Spleen (tissue), 7 donors: ENCODE results near the gene HTR2A.

Experiments
- POLR2A ChIP-seq, 3 donors: fragments of 450-650 bp; IDR thresholded peaks; one replicate each; pipeline ENCODE4 v1.5.1; 2017; ENCODE audit warnings: antibody characterized with exemption in 3 of 3, mild to moderate bottlenecking in 1 of 3
- TF ChIP-seq, protein P1 (sequence below), 11 experiments: fragments of 200-600 bp in 7 of 11; fragments of 450-650 bp in 4 of 11; sonication (generic) in 4 of 11; IDR thresholded peaks in 8 of 11; conservative IDR thresholded peaks in 3 of 11; 1 replicate in 7 of 11; 2 replicates in 4 of 11; pipeline versions ENCODE4 v1.4.0 to v1.8.0; 2016 to 2021; ENCODE audit warnings: antibody characterized with exemption in 11 of 11, inconsistent platforms in 4 of 11, mild to moderate bottlenecking in 1 of 11
- donor health status: DM: no; HTN: no; CAD: no; lungs with moderate emphysema.
- donor health status: DM: no; HTN: no; CAD: no.
- donor health status: DM: no; HTN: no; CAD: no.

DNA sequence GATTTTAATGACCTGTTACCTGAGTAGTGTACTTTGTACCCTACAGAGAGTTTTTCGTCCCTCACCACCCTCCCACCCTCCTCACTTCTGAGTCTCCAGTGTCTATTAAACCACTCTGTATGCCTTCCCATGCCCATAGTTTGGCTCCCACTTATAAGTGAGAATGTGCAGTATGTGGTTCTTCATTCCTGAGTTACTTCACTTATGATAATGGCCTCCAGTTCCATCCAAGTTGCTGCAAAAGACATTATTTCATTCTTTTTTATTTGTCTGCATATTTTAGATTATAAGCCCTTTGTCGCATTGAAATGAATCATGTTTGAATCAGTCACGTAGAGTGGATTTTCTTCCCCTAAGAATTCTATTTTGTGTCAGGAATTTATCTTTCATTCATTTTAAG, 12.2 kb upstream of the HTR2A start:
- TF ChIP-seq, protein P1, sequence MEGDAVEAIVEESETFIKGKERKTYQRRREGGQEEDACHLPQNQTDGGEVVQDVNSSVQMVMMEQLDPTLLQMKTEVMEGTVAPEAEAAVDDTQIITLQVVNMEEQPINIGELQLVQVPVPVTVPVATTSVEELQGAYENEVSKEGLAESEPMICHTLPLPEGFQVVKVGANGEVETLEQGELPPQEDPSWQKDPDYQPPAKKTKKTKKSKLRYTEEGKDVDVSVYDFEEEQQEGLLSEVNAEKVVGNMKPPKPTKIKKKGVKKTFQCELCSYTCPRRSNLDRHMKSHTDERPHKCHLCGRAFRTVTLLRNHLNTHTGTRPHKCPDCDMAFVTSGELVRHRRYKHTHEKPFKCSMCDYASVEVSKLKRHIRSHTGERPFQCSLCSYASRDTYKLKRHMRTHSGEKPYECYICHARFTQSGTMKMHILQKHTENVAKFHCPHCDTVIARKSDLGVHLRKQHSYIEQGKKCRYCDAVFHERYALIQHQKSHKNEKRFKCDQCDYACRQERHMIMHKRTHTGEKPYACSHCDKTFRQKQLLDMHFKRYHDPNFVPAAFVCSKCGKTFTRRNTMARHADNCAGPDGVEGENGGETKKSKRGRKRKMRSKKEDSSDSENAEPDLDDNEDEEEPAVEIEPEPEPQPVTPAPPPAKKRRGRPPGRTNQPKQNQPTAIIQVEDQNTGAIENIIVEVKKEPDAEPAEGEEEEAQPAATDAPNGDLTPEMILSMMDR (IDR thresholded peaks at IDR 0.05 in 8 of 11, conservative IDR thresholded peaks at IDR 0.05 in 3 of 11) = no peak
- TF ChIP-seq POLR2A (IDR thresholded peaks at IDR 0.05) = no peak
